ENCODE results near the gene CACNA1E.

The CACNA1E gene

DNA sequence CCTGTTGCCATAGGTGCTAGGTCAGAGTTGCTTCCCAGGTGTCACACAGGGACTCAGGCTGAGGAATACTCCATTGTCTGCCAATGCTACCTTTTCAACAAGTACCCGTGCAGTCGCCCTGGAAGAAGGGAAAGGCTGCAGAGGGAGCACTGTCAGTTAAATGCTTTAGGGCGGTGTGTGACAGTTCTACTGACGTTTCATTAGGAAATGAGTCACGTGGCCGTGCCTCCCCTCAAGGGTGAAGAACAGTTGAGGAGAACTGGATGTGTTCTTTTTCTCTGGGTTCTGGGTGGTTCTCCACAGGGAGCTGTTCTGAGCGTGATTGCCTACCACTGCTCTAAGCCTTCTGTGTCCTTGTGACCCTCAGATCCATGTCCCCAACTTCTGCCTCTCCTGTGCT lies 197.6 kb downstream of the CACNA1E start:
- DNase-seq (ENCODE audit: low read depth in 3 of 3) = no peak

DNA sequence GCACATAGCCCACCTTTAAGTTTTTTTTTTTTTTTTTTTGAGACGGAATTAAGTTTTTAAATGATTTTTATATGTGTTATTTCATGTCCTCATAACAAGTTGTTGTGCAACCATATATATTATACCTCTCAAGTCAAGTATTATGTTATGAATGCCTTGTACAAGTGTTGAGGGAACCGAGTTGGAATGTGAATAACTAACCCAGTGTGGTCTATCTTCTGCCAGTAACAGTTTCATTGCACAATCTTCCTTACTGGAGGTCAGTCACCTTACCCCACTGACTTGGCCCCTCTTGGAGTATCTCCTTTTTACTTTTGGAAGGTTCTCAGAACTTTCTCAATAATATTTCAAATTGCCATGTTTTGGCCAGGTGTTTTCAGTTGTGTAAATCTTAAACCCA lies 201.9 kb downstream of the CACNA1E start:
- no peak for DNase-seq (ENCODE audit: low read depth in 3 of 3)

DNA sequence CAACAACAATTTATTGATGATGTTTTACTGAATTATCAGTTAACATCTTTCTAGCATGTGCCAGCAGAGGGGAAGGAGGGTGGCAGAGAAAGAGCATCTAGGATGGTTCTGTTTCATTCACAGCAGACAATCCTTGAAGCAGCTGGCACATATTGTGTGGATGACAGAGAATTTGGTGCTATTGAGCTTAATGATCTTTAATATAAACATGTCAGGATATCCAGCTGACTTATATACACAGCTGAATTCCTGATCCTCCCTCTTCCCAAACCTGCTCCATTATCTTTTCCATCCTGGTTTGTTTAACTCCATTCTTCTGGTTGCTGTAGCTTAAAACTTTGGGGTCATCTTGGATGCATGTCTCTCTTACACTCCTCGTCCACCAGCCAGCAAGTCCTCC lies 218.6 kb downstream of the CACNA1E start:
- DNase-seq (ENCODE audit: low read depth in 3 of 3) = no peak

DNA sequence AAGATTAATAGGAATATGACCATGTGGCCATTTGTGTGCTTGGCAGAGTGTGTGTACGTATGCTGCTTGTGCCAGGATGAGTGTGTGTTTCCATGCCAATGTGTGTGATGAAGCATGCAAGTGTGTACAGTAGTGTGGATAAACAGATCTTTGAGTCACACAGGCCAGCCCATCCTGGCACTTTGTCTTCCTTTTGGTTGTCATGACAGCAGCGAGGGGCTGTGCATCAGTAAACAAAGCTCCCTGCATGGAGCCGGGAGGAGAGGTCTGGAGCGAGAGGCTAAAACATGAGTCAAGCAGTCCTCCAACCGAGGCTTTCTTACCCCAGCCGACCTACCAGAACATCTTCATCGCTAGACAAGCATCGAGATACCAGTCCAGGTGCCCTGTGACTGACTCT lies 221.2 kb downstream of the CACNA1E start:
- no peak for DNase-seq (ENCODE audit: low read depth in 3 of 3)

DNA sequence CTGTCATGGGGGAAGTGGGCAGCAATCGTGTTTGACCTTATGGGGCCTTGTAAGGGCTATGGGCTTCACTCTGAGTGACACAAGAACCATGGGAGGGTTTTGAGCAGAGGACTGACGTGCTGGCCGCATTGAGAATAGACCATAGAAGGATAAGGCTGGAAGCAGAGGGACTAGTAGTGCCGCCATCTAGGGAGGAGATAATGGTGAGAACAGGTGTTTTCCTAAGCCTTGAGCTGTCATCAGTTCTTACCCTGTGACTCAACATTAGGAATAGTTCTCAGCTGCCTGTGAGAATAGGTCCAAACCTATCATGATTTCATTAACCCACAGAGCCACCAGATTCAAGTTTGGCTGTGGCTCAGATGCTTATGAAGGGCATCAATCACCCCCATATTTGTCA lies 228.5 kb downstream of the CACNA1E start:
- DNase-seq (ENCODE audit: low read depth in 3 of 3) = no peak

DNA sequence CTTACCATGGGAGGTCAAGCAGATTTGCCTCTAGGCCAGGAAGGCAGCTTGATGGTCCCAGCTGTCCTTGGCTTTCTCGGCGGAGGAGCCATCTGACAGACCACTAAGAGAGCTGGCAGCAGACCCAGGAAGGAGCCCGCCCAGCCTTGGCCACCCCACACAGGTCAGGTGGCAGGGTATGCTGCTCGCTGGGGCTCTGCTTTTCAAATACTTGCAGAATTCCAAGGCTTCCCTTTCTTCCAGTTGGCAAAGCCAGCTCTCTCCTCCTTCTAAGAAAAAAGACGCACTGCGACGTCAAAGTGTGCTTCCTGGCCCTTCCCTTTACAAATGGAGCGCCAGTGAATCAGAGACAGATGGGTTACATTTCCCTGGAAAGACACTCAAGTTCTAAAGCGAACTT lies 229.4 kb downstream of the CACNA1E start:
- DNase-seq (ENCODE audit: low read depth in 3 of 3) = no peak

DNA sequence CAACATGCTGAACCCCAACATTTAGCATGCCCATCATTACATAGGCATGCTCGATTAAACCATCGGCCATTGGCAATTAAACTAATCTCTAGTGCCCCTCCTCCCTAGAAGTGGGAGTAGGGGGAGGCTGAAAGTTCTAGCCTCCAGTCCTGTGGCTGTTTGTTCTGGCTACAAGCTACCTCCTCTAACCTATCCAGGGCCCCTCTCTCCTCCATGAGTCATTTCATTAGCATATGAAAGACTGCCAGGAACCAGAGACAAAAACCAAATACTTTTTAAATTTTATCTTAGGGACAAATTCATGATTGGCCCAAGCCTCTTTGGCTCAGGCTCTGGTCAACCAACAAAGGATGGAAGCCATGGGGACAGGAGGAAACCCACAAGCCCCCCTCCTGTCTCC lies 231.1 kb downstream of the CACNA1E start:
- DNase-seq (ENCODE audit: low read depth in 3 of 3) = no peak

DNA sequence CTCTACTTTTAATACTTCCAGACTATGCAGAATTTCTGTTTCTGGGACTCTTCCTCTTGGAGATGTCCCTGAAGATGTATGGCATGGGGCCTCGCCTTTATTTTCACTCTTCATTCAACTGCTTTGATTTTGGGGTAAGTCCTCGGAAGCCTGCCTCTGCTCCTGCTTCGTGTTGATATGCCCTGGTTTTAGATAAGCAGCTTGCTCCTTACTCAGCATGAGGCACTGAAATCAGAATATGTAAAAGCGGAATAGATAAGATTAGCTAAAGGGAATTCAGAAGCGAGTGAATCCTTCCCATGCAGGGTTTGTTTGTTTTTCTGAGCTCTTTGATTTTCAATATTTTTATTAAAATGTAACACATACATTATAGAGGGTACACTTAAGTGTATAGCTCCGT lies 234.7 kb downstream of the CACNA1E start:
- DNase-seq (ENCODE audit: low read depth in 3 of 3) = no peak

DNA sequence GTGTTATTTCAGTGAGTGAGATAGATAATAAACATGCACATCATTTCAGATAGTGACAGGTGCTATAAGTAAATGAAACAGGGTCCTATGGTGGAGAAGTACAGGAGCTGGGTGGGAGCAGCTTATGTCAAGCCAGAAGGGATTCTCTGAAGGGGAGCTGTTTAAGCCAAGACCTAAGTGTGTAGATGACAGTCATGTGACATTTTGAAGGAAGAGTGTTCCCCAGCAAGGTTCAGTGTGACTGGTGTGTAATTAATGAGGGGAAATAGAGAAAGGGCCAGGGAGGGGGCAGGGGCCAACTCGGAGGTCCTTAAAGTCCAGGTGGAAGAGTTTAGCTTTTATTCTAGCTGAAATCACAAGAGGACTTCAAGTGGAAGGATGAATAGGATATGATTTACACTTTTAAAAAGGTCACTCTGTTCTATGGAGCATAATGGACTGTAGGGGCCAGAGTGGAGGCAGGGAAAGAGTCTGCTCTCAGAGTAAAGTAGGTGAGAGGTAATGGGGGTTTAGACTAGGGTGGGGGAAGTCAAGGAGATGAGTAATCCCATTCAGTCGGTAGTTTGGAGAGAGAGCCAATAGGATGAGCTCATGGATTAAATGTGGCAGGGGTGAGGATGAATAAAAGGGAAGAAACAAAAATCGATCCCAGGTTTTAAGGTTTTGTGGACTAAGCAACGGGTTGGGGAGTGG lies 243.1 kb downstream of the CACNA1E start:
- no peak for DNase-seq (ENCODE audit: low read depth in 3 of 3)

DNA sequence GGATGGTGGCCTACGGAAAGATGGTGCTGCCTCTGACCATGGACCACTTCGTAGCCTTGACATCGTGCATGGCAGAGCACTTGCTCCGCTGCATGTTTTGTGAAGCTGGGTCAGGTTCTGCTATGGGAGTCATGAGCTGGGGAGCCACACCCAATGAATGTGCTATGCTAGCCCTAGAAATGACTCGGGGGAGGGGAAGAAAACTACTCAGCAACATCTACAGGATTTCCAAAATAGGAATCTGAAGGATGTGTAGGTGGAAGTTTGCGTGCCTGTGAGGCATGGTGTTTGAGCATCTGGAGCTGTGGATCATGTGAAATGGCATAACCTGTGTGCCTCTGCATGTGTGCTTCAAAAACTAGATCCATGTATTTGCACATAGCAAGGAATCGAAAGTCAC lies 247.3 kb downstream of the CACNA1E start:
- DNase-seq (ENCODE audit: low read depth in 3 of 3) = no peak

DNA sequence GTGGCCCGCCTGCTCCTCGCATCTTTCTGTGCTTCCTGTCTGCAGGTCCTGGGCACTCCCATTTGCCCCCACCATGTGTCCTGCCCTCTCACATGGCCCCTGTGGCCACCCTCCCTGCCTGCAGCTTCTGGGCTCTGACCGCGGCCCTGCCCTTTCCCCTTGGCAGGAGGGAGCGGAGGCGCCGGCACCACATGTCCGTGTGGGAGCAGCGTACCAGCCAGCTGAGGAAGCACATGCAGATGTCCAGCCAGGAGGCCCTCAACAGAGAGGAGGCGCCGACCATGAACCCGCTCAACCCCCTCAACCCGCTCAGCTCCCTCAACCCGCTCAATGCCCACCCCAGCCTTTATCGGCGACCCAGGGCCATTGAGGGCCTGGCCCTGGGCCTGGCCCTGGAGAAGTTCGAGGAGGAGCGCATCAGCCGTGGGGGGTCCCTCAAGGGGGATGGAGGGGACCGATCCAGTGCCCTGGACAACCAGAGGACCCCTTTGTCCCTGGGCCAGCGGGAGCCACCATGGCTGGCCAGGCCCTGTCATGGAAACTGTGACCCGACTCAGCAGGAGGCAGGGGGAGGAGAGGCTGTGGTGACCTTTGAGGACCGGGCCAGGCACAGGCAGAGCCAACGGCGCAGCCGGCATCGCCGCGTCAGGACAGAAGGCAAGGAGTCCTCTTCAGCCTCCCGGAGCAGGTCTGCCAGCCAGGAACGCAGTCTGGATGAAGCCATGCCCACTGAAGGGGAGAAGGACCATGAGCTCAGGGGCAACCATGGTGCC lies 249.1 kb downstream of the CACNA1E start:
- no peak for DNase-seq (ENCODE audit: low read depth in 3 of 3)

DNA sequence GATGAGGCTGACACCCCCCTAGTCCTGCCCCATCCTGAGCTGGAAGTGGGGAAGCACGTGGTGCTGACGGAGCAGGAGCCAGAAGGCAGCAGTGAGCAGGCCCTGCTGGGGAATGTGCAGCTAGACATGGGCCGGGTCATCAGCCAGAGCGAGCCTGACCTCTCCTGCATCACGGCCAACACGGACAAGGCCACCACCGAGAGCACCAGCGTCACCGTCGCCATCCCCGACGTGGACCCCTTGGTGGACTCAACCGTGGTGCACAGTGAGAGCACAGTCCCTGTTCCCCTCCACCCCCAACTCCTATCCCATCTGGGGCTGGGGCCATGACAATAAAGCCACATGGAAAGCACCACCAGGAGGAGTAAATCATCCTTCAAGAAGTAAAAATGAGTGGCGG lies 250.2 kb downstream of the CACNA1E start:
- no peak for DNase-seq (ENCODE audit: low read depth in 3 of 3)

DNA sequence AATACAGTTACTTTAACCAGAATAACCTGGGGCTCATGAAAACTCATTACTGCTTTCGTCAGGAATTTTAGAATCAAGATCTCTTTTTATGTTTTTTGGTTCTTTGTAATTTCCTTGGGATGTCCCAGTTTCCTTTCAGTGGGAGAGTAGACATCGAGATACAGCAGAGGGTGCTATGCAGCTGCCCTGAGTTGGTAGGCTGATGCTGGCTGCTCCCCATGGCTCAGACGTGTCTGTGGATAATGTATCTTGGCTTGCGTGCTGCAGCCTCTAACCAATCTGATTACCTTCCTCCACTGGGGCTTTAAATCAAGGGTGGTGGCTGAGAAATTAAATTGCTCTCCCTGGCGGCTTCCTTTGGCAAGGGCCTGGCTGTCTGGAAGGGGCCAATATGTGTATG lies 253.7 kb downstream of the CACNA1E start:
- DNase-seq (ENCODE audit: low read depth in 3 of 3) = no peak

DNA sequence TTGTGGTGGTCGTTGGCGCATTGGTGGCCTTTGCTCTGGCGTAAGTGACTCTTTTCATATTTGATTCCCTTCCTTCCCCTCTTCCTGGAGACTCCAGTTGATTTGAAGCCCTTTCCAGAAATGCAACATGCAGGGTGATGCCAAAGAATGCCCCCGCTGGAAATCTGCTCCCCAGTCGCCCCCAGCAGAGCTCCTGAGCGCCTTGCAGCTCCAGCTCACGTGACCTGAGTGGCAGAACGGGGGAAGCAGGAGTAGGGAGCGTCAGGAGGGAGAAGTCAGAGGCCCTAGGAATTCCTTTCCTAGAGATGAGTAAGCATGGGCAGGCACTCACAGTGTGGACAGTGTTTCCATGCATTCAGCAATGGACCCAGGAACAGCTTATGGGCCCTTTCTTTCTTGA lies 255.9 kb downstream of the CACNA1E start:
- DNase-seq (ENCODE audit: low read depth in 3 of 3) = no peak

DNA sequence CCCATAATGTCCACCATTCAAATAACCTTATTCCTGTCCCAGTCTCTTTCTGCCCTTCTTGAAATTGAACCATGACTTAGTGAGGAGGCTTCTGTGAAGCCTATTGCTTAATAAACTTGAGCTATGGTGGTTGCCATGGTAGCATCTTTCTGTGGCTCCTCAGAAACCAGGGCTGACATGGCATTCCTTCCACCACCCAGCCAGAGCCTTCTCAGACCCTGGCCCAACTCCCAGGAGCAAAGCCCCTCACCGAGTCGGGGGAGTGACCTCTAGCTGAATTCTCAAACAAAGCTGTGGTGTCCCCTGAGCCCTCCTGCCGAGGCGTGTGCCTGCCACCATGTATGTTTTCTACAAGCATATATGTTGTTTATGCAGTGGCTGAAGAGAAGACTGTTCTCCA lies 259.1 kb downstream of the CACNA1E start:
- no peak for DNase-seq (ENCODE audit: low read depth in 3 of 3)

DNA sequence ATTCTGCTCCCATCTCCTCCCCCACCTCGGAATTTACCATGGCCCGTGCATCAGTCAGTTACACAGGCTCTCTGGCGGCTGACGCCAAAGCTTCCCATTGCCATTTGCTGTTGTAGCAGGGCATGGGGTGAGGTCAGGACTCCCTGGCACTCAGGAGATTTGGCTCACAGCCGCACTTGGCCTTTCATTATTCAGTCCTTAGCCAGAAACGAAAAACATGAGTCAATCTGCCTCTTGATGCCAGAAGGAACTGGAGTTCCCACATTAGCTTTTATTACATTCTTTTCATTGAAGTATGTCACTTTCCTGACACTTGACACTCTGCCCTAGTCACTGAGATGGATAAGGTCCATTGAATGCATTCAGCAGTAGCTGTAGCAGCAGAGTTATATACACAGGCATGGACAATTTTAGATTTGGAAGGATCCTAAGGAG lies 260.6 kb downstream of the CACNA1E start:
- no peak for DNase-seq (ENCODE audit: low read depth in 3 of 3)

DNA sequence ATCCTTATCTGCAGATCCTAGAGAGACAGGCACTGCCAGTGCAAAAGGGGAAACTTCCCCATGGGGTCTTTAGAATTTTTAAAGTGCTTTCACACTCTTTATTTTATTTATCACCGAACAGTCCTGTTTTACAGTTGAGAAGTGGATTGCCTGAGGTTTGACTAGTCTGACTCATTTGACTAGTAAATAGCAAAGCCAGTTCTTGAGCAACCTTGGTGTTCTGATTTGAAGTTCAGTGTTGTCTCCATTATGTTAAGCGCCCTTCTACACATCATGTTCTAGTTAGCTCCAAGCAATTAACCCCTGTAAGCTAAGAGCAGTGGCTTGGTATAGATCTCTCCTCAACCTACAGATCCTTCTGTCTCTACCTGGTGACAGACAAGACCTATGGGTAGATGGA lies 262.9 kb downstream of the CACNA1E start:
- DNase-seq (ENCODE audit: low read depth in 3 of 3) = no peak

DNA sequence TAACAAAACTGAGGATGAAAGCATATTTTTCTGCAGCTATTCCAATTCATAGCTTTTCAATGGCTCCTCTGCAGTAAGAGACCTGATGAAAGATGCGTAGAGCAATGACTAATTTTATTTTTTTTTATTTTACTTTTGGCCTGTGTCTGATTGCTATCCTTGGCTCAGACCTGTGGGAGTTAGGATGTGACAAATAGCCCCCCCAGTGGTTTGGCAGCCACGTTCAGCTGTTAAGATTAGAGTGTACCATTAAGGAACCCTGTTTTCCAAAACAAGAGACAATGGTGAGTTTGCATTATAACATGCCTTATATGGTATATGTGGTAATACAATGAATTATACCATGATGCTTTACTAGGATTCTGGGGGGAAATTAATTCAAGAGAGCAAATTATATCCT lies 264.7 kb downstream of the CACNA1E start:
- DNase-seq (ENCODE audit: low read depth in 3 of 3) = no peak

DNA sequence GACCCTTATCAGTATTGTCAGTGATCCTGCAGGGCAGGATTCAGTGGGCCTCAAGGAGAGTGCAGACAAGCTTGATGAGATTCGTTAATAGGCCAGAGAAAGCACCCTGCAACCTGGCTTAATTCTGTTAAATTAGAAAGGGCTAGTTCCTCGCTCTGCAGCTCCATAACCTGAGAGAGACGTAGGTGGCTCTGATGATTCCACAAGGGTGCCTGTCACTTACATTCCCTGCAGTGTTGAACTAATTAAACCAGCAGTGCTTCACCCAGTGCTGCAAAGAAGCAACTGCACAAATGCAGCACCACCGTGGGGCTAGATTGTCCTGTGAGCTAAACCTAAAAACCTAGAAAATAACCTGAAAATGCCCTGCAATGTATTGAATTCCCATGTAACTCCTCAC lies 270.8 kb downstream of the CACNA1E start:
- no peak for DNase-seq (ENCODE audit: low read depth in 3 of 3)

DNA sequence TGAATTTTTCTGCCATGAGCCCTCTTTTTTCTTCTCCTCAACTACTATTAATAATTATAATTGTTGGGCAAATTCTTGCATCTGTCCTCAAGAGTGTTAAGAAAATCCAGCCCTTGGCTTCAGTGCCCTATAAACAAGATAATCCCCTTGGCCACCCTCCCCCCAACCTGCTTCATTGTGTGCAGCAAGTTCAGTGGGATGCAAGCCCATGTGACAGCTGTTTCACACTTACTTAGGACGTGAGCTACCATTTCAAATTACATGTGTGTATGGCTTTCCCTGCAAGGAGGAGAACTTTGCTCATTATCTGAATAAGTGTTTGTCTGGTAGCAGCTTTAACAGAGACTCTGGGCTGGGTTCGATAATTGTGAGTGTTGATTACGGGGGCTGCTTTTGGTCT lies 276.2 kb downstream of the CACNA1E start:
- DNase-seq (ENCODE audit: low read depth in 3 of 3) = no peak

DNA sequence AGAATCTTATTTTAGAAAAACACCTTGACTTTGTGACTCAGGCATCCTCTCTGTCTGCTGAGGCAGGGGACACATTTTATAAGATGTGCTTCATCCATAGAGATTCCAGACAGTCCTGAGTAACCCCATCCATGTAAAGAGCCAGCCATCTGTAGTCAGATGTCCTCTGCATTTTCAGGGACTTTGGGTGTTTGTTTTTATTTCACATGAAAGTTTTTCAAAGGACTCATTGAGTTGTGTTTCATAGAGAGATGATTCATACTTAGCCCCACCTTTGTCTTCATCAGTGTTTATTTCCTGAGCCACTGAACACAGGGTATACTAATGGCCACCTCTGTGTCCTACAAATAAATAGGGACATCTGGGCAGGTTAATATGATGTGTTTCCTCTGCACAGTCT lies 280.4 kb downstream of the CACNA1E start:
- DNase-seq (ENCODE audit: low read depth in 3 of 3) = no peak

DNA sequence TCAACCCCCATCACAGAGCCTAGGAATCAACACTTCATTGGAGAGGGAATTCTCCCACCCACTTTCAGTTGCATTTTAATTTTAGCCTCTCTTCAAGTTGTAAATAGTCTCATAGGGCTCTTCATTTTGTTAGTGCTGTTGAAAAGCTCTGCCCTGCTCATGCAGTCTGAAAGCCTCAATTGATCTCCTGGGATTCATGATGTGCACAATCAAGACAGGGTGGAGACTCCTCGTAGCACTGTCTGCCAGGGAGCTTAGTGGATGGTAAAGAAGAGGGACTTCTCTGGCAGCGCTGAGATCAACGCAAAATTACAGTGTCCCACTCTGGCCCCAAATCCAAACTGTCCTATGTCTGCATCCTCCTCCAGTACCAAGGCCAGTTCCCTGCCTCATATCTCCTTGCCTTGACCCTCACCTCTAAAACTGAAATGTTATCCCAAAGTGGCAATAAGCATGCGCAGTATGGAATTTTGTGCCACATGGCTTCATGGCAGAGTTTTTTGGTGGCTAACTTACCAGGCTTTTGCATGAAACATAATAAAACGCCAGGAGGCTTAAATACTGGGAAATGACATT lies 282.2 kb downstream of the CACNA1E start:
- DNase-seq (ENCODE audit: low read depth in 3 of 3) = no peak

DNA sequence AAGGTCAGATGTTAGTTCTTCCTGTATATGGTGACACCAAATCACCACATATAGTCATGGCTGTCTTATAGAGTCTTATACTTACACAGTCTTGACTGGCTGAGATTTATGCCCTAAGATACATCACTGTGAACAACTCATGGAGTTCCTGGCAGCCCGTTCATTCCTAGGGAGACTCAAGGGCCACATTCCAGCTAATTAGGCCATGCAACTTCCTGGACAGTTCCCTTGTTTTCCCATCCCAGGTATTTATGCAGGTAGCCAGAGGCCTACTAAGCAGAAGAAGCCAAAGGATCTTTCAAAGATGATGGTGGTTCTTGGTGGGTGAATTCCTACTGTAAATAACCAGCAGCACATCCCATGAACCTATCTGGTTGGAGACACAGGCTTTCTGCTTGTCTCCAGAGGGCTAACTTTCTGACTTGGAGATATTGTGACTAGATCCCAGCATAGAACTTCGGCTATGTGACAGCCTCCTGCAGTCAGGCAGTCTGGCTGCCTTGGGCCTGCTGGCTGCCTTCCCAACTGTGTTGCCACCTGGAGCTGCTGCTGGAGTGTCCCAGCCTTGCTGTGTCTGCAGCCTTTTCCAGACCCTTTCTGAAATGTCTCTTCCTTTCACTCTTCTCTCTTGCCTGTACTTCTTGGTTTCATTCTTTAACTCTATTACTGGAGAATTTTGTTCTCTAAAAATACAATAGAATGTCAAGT lies 283.8 kb downstream of the CACNA1E start:
- no peak for DNase-seq (ENCODE audit: low read depth in 3 of 3)
